HG03558 (cell line): ENCODE results near the gene CDH6.
"Not testable (repeated sequence)": the region's sequence is repeated elsewhere in the genome, so short reads cannot be mapped to it uniquely, and the experiment has no call there.

ENCODE experiments used
- ATAC-seq: cut with Tn5 transposase; IDR thresholded peaks from one replicate; pipeline ENCODE4 v1.9.1; 2021; ENCODE audit warnings: moderate number of reproducible peaks; ENCODE audit not compliant: unreplicated experiment; ENCODE audit errors: extremely low read depth

CDH6 gene

GRCh38 chr5:31317665-31318064 is 124.2 kb downstream of the CDH6 start:
- ATAC-seq: no peak

GRCh38 chr5:31319335-31319734 is 125.8 kb downstream of the CDH6 start:
- no peak for ATAC-seq

GRCh38 chr5:31322946-31323345 is 129.5 kb downstream of the CDH6 start:
- ATAC-seq: no peak

GRCh38 chr5:31324842-31325241 is 131.4 kb downstream of the CDH6 start:
- ATAC-seq: no peak

- no peak for ATAC-seq
Measured at GRCh38 chr5:31328040-31328733, 134.7 kb downstream of the CDH6 start.

- no peak for ATAC-seq
Measured at GRCh38 chr5:31329715-31330114, 136.2 kb downstream of the CDH6 start.

- no peak for ATAC-seq
Measured at GRCh38 chr5:31332160-31332559, 138.7 kb downstream of the CDH6 start.

- no peak for ATAC-seq
Measured at GRCh38 chr5:31333475-31333874, 140.0 kb downstream of the CDH6 start.

GRCh38 chr5:31334061-31334860 is 140.8 kb downstream of the CDH6 start:
- ATAC-seq: no peak

- ATAC-seq: no peak
Measured at GRCh38 chr5:31335456-31335855, 142.0 kb downstream of the CDH6 start.

- ATAC-seq: no peak
Measured at GRCh38 chr5:31343946-31344345, 150.5 kb downstream of the CDH6 start.

GRCh38 chr5:31346896-31347551 is 153.5 kb downstream of the CDH6 start:
- ATAC-seq: no peak

GRCh38 chr5:31347552-31347905 is 154.0 kb downstream of the CDH6 start:
- ATAC-seq: no peak

- ATAC-seq: no peak
Measured at GRCh38 chr5:31350395-31350794, 156.9 kb downstream of the CDH6 start.

GRCh38 chr5:31355337-31355736 is 161.9 kb downstream of the CDH6 start:
- no peak for ATAC-seq

- ATAC-seq: no peak
Measured at GRCh38 chr5:31357038-31357437, 163.6 kb downstream of the CDH6 start.

- ATAC-seq: no peak
Measured at GRCh38 chr5:31359839-31360238, 166.4 kb downstream of the CDH6 start.

GRCh38 chr5:31361234-31361633 is 167.7 kb downstream of the CDH6 start:
- no peak for ATAC-seq

- ATAC-seq: not testable (repeated sequence)
Measured at GRCh38 chr5:31361704-31362528, 168.4 kb downstream of the CDH6 start.

- no peak for ATAC-seq
Measured at GRCh38 chr5:31362529-31362900, 169.0 kb downstream of the CDH6 start.
